ENCODE data around the gene SHANK3.

SHANK3 gene

GRCh38 chr22:50678218-50678650 is 5.6 kb downstream of the SHANK3 start:
- DNase-seq (ENCODE audit: low read depth), result no peak

DNA sequence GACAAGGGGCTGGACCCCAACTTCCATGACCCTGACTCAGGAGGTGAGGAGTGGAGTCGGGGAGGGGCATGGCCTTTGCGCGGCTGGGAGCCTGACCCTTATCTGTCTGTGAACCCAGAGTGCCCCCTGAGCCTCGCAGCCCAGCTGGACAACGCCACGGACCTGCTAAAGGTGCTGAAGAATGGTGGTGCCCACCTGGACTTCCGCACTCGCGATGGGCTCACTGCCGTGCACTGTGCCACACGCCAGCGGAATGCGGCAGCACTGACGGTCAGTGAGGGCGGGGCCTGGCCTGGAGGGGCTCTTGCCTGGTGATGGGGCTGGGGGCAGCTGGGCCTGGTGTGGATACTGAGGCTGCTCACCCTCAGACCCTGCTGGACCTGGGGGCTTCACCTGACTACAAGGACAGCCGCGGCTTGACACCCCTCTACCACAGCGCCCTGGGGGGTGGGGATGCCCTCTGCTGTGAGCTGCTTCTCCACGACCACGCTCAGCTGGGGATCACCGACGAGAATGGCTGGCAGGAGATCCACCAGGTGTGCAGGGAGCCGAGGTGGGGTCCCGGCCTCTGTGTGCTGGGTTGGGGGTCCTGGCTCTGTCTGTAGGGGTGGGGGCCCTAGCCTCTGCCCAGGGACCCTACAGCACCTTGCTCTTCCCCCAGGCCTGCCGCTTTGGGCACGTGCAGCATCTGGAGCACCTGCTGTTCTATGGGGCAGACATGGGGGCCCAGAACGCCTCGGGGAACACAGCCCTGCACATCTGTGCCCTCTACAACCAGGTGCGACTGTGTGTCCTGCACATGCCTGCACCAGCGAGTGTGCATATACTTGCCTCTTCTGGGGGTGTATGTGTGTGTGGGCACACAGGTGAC is 6.3 kb downstream of the SHANK3 start:
- no peak for DNase-seq (ENCODE audit: low read depth)

- no peak for DNase-seq (ENCODE audit: low read depth)
Measured at GRCh38 chr22:50683086-50683993, 10.7 kb downstream of the SHANK3 start.

DNA sequence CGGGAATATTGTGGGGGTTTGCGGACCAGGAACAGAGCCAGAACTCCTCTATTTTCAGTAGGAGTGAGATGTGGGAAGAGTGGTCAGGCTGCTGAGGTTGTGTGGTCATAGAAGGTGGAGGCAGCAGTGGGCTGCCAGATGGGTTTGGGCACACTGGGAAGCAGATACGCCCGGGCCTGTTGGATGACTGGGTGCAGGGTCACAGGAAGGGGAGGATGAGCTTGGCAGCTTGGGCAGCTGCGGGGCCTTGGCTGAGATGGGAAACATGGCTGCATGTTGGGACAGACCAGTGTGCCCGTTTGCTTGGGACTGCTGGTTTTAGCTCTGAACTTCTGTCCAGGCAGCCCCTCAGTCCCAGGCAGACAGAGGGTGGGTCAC is 11.4 kb downstream of the SHANK3 start:
- no peak for DNase-seq (ENCODE audit: low read depth)

- no peak for DNase-seq (ENCODE audit: low read depth)
Measured at GRCh38 chr22:50684501-50684900, 11.9 kb downstream of the SHANK3 start.

DNA sequence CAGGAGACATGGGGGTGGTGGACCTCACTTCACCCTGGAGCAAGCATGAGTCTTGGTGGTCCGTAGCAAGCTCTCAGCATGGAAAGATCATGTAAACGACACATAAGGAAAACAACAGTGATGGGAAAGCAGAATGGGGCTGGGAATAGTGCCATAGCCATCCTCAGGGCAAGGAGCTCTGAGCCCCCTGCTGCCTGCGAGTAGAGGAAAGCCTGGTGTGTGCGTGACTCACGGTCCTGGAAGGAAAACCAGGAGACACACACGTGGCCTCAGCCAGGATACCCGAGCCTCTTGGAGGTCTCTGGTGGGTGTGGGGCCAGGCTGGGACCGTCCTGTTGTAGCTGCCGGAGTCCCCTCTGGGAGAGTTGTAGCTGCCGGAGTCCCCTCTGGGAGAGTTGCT is 12.4 kb downstream of the SHANK3 start:
- DNase-seq (ENCODE audit: low read depth), result no peak

GRCh38 chr22:50686794-50687193 is 14.2 kb downstream of the SHANK3 start:
- DNase-seq (ENCODE audit: low read depth), result no peak

DNA sequence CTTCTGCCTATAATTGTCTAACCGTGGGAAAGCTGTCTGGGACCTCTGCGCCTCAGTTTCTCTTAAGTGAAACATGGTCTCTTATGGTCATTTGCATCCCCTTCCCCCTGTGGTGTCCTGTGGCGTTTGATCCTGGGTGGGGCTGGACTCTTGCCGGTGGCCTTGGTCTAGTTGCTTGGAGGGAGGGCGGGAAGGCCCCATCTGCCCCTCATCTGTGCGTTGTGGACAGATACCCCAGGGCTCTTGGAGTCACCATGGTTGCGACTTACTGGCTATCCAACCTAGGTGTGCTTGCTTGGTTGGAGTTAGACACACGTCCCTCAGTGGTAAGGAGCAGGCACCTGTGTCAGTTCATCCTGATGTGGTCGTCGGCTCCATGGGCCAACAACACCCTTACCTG is 15.2 kb downstream of the SHANK3 start:
- DNase-seq (ENCODE audit: low read depth), result no peak

DNA sequence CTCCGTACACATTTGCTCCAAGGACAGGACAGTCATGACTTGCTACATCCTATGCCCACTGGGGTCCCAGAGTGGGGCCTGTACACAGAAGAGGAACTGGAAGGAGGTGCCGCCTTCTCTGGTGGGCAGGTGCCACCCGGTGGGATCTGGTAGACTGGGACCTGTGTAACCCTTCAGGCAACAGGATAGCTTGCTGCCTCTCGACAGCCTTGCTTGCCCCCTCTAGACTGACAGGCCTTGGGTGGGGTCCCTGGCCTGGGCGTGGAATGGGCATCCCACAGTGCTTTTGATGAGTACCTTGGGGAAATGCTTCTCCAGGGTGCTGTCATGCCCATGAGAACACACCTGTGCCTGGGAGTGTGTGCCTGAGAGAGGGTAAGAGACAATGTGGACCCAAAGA is 15.8 kb downstream of the SHANK3 start:
- DNase-seq (ENCODE audit: low read depth), result no peak

GRCh38 chr22:50691521-50691920 is 18.9 kb downstream of the SHANK3 start:
- DNase-seq (ENCODE audit: low read depth), result no peak

DNA sequence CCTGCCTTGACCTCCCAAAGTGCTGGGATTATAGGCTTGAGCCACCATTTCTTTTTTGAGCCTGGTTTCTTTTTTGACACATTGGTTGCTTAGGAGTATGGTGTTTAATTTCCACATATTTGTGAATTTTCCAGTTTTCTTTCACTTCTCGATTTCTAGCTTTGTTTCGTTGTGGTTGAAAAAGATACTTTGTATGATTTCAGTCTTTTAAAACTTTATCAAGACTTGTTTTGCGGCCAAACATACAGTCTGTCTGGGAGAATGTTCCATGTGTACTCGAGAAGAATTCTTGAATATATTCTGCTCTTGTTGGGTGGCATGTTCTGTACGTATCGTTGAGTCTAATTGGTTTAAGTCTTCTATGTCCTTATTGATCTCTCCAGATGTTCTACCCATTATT is 20.8 kb downstream of the SHANK3 start:
- no peak for DNase-seq (ENCODE audit: low read depth)

- DNase-seq (ENCODE audit: low read depth), result no peak
Measured at GRCh38 chr22:50694099-50694605, 21.5 kb downstream of the SHANK3 start.

- no peak for DNase-seq (ENCODE audit: low read depth)
Measured at GRCh38 chr22:50694766-50695420, 22.3 kb downstream of the SHANK3 start.

GRCh38 chr22:50695421-50696250 is 23.0 kb downstream of the SHANK3 start:
- no peak for DNase-seq (ENCODE audit: low read depth)

DNA sequence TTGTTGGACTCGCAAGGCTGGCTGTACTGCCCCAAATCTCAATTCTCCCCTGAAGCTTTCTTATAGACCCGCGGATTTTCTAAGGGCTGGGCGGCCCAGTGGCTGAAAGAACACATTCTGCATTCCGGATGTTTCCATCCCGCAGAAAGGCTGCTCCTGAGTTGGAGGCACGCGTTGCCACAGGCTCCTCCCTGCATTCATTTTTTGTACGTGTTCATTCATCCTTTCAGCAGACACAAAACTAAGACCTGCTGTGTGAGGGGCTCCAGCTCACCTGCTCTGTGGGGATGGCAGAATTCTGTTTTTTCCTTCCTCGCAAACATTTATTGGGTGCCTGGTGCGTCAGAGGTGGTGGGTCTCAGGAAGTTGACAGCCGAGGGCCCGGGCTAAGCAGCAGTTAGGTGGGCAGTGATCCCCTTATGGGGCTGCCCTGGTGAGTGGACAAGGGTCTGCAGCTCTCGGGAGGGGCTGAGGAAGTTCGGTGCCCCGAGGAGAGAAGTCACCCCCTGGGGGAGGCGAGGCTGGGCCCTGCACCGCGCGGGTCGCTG is 23.7 kb downstream of the SHANK3 start:
- DNase-seq (ENCODE audit: low read depth), result no peak

GRCh38 chr22:50696799-50697561 is 24.4 kb downstream of the SHANK3 start:
- no peak for DNase-seq (ENCODE audit: low read depth)

GRCh38 chr22:50697667-50698506 is 25.3 kb downstream of the SHANK3 start:
- no peak for DNase-seq (ENCODE audit: low read depth)

DNA sequence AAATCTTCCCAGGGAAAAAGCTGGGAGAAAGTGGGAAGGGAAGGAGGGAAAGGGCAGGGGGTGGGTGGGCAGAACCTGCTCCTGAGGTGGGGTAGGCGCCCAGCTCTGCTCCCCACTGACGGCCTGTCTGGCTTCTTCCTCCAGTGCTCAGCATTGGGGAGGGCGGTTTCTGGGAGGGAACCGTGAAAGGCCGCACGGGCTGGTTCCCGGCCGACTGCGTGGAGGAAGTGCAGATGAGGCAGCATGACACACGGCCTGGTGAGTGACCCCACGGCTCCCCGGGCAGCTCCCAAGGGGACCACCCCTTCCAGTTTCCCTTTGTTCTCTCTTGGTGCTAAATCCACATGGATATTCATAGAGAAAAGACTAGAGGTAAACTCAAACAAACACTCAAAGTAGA is 25.9 kb downstream of the SHANK3 start:
- no peak for DNase-seq (ENCODE audit: low read depth)

DNA sequence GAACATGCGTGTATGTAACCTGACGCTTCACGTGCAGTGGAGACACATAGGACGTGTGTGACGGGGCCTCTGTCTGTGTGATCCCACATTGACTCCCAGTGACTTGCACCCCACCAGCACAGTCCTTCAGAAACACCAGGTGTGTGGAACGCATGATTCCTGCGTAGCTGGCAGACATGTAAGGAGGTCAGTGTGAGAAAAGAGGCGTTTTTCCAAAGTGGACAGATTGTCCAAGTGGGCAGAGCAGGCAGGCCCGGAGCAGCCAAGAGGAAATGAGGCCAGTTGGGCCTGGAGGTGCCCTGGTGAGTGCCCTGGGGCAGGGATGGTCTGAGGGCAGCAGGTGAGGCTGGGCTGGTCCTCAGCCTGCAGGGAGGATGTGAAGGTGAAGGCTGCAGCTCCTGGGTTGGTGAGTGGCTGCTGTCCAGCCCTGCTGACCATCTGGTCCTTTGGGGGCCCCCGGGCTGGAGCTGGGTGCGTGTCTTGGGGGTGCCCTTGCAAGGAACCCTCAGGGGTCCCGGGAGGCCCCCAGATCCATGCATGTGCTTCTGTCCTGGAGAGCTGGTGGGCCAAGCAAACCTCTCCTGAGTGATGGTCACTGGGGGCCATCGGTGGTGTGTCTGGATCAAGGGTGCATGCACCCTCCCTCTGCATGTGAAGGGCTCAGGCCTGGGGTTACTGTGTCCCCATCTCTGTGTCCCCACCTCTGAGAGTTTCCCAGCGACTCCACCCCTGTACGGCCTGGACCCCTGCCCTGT is 26.6 kb downstream of the SHANK3 start:
- no peak for DNase-seq (ENCODE audit: low read depth)

All from activated T-cell treated with anti-CD3 and anti-CD28 coated beads for 24 hours (primary cell).